ENCODE data around the gene PLEKHA1. TPM values are rescaled to one million over a fixed set of nuclear protein-coding genes. Genes with fewer than 3 reads are reported as not detected.

PLEKHA1 gene
- total RNA-seq, 2 donors from 2014 or later: 14.2 to 26.5 TPM

DNA sequence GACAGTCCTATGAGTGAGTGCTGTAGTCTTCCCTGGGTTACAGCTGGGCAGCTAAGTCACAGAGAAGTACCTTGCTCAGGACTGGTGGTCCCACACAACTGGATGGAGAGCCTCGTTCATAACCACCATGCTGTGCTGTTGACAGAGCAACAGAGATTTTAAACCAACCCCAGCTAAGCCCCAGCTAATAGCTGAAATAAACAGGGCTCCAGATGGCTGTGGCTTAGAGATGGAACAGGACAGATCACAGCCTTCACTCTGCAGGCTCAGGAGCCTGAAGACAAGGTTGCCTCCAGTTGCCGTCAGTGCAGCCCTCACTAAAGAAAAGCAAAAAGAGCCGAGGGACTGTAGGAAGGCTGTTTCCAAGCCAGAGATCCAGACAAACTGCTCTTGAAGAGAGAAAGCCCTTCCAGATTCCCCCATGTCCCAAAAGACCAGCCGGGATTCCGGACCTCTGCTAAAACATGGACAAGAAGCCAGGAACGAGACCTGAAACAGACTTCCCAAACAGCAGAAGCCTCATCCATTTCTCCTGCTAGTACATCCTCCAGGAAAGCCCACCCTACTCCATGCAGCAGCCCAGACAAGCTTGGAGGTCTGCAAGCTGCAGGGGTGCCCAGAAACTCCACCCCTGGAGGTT lies 91.0 kb downstream of the PLEKHA1 start:
- H3K27ac ChIP-seq: no peak overlapping the region
- TF ChIP-seq CTCF (IDR thresholded peaks at IDR 0.05) (no peak), POLR2A (IDR thresholded peaks at IDR 0.05) (no peak)
- no peak for ATAC-seq
- H3K4me1 ChIP-seq: peaks cover 21% of the 10 kb centered on the region
- no peaks in the 10 kb centered on the region for H3K27me3 ChIP-seq
- intact Hi-C loops (cut with DNase I): no loop called here
- no peak overlapping the region for H3K4me3 ChIP-seq
- H3K36me3 ChIP-seq (replicated peaks in 1 of 2; ENCODE audit: insufficient read depth in 1 of 2, low read depth in 2 of 2): no peaks in the 10 kb centered on the region
- 72 to 83% methylated on average over 6 of the region's 6 CpGs for WGBS, 2 donors
- no peak for DNase-seq
- no peaks in the 10 kb centered on the region for H3K9me3 ChIP-seq

- TF ChIP-seq POLR2A (IDR thresholded peaks at IDR 0.05): no peak
- no peak for TF ChIP-seq CTCF (IDR thresholded peaks at IDR 0.05)
- ATAC-seq: no peak
Observed at GRCh38 chr10:122466951-122467381, 92.5 kb downstream of the PLEKHA1 start.

DNA sequence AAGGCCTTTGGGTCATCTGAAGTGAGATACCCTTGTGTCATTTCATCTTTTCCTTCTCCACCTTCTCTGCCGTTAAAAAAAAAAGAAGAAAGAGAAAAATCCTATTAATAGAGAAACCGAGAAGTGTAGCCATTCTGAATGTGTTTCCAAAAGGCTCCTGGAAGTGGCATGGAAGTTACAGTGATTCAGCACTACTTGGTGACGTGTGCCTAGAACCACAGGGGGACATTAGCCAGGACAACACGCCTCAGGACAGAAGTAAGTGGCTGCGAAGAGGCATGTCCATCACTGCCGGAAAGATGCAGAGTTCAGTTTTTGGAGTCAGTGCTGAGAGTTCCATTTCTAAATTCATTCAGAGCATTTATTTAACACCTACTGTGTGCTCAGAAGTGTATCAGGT lies 93.2 kb downstream of the PLEKHA1 start:
- no peaks in the 10 kb centered on the region for H3K27me3 ChIP-seq
- H3K4me1 ChIP-seq: peaks cover 9% of the 10 kb centered on the region
- no peak overlapping the region for H3K4me3 ChIP-seq
- no peak for DNase-seq
- intact Hi-C loops (cut with DNase I): no loop called here
- TF ChIP-seq POLR2A (IDR thresholded peaks at IDR 0.05): no peak
- 75 to 87% methylated on average over 6 of the region's 6 CpGs for WGBS, 2 donors
- no peak overlapping the region for H3K27ac ChIP-seq
- no peaks in the 10 kb centered on the region for H3K9me3 ChIP-seq
- no peaks in the 10 kb centered on the region for H3K36me3 ChIP-seq (replicated peaks in 1 of 2; ENCODE audit: insufficient read depth in 1 of 2, low read depth in 2 of 2)
- no peak for ATAC-seq

More at GRCh38 chr10:122466951-122467381, 92.5 kb downstream of the PLEKHA1 start:
- 69 to 84% methylated on average over 8 of the region's 8 CpGs for WGBS, 2 donors
- intact Hi-C loops (cut with DNase I): no loop called here
- Histone ChIP-seq H3K4me1 (peaks cover 15% of the 10 kb centered on the region), H3K36me3 (replicated peaks in 1 of 2; ENCODE audit: insufficient read depth in 1 of 2, low read depth in 2 of 2) (no peaks in the 10 kb centered on the region), H3K4me3 (no peak overlapping the region), H3K27me3 (no peaks in the 10 kb centered on the region), H3K9me3 (no peaks in the 10 kb centered on the region), H3K27ac (no peak overlapping the region)
- no peak for DNase-seq

- Histone ChIP-seq H3K4me3 (no peak overlapping the region), H3K36me3 (replicated peaks in 1 of 2; ENCODE audit: insufficient read depth in 1 of 2, low read depth in 2 of 2) (no peaks in the 10 kb centered on the region), H3K27me3 (no peaks in the 10 kb centered on the region), H3K4me1 (peaks cover 2% of the 10 kb centered on the region), H3K27ac (peak overlapping the region in 1 of 4 donors; percentile 20), H3K9me3 (no peaks in the 10 kb centered on the region)
- no peak for TF ChIP-seq CTCF (IDR thresholded peaks at IDR 0.05)
- TF ChIP-seq POLR2A (IDR thresholded peaks at IDR 0.05): no peak
- DNase-seq (no peak), ATAC-seq (no peak)
- intact Hi-C loops (cut with DNase I): no loop called here
- WGBS, 2 donors: 88 to 90% methylated on average over 5 of the region's 5 CpGs
Observed at GRCh38 chr10:122468307-122468925, 93.9 kb downstream of the PLEKHA1 start.

DNA sequence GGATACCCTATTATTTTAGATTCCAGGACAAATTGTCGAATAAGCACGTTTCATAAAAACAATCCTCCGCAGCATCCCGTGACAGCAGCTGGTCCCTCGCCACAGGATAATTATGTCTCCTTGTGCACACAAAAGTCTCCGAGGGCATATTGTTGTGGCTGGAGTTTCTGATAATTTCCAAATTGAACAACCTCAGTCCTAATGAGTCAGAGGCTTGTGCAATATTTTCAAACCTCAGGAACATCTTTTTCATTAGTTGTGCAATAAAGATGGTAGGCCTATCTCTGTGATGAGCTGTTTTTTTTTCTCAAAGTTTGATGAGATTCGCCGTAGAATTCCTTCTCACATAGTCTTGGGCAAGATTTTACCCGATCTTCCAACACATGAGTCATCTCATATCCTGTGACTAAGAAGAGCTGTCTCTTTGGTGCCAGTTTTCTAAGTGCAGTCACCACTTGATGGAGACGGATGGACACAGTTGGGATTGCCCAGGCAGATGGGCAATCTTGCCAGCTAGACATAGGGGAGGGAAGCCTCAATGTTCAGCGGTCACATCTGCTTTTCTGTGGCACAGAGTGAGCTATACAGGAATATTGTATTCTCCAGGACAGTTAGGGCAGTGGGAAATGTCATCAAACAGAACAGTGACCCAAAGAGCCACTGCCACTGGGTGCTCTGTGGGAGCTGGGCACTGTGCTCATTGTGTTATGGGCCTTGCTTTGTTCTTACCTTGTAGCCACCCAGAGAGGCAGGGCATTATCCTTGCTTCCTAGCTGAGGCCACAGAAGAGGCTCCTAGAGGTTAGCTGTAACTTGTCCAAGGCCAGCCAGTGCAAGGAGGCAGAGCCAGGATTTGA lies 94.6 kb downstream of the PLEKHA1 start:
- intact Hi-C loops (cut with DNase I): no loop called here
- no peak for TF ChIP-seq CTCF (IDR thresholded peaks at IDR 0.05)
- TF ChIP-seq POLR2A (IDR thresholded peaks at IDR 0.05): no peak
- Histone ChIP-seq H3K36me3 (replicated peaks in 1 of 2; ENCODE audit: insufficient read depth in 1 of 2, low read depth in 2 of 2) (no peaks in the 10 kb centered on the region), H3K27me3 (no peaks in the 10 kb centered on the region), H3K9me3 (no peaks in the 10 kb centered on the region), H3K4me1 (no peaks in the 10 kb centered on the region), H3K4me3 (no peak overlapping the region), H3K27ac (peak overlapping the region in 2 of 4 donors; percentile 29 to 31)
- peak in 1 of 4 donors; percentile 51 for DNase-seq
- 76 to 80% methylated on average over 10 to 11 of the region's 11 CpGs for WGBS, 2 donors
- ATAC-seq: peak; percentile 78
